Lung (tissue), 12 donors: Measurements from ENCODE around the gene TDRD7. TPM values are rescaled to one million over a fixed set of nuclear protein-coding genes. Genes with fewer than 3 reads are reported as not detected.

Experiments used
- ATAC-seq: fragments of 200-7000 bp; cut with Tn5 transposase; one replicate; pipeline ENCODE4 v1.9.1; 2020; ENCODE audit warnings: moderate number of reproducible peaks; ENCODE audit not compliant: insufficient read depth, low FRiP score
- DNase-seq, 3 donors: peaks; one replicate each; pipeline ENCODE4 v3.0.0-alpha.2; 2013 to 2017
- H3K27ac ChIP-seq, 2 donors: one replicate each; pipeline ENCODE4 v1.5.1; 2013; ENCODE audit warnings: mild to moderate bottlenecking in 2 of 2, moderate library complexity in 2 of 2, control low read depth in 1 of 2, inconsistent platforms in 1 of 2, low read depth in 1 of 2, low read length in 1 of 2
- H3K27me3 ChIP-seq, 3 donors: one replicate each; pipeline ENCODE4 v1.5.1; 2013; ENCODE audit warnings: low read length in 2 of 3; ENCODE audit not compliant: control insufficient read depth in 3 of 3, insufficient read depth in 3 of 3
- H3K36me3 ChIP-seq, 4 donors: one replicate each; pipeline ENCODE4 v1.5.1; 2013; ENCODE audit warnings: low read length in 4 of 4, mild to moderate bottlenecking in 1 of 4, moderate library complexity in 1 of 4; ENCODE audit not compliant: control insufficient read depth in 4 of 4, insufficient read depth in 4 of 4
- H3K4me1 ChIP-seq, 5 donors: one replicate each; pipeline ENCODE4 v1.5.1; 2013; ENCODE audit warnings: low read length in 5 of 5, mild to moderate bottlenecking in 2 of 5, moderate library complexity in 1 of 5; ENCODE audit not compliant: control insufficient read depth in 5 of 5, insufficient read depth in 5 of 5
- H3K4me3 ChIP-seq: one replicate; pipeline ENCODE4 v1.5.1; 2013; ENCODE audit warnings: mild to moderate bottlenecking, control low read depth, moderate library complexity
- H3K9ac ChIP-seq, 2 donors: one replicate each; pipeline ENCODE4 v1.5.1; 2013; ENCODE audit warnings: low read length in 2 of 2, control low read depth in 1 of 2; ENCODE audit not compliant: insufficient read depth in 1 of 2
- H3K9me3 ChIP-seq, 4 donors: one replicate each; pipeline ENCODE4 v1.5.1; 2013; ENCODE audit warnings: low read length in 3 of 4, mild to moderate bottlenecking in 1 of 4, moderate library complexity in 1 of 4; ENCODE audit not compliant: control insufficient read depth in 4 of 4, insufficient read depth in 3 of 4
- WGBS, 2 donors: extraction: QIAGEN DNeasy Blood & Tissue Kit; methylation state at CpG; one replicate each; pipeline ENCODE4 v1.1.7; 2013; 5-methylcytosine and 5-hydroxymethylcytosine counted together
- polyA plus RNA-seq, 2 donors: library from polyadenylated mRNA; stranded (reverse); fragments of 200-250 nt; gene quantifications; one replicate each; pipeline ENCODE4 v1.2.1, GENCODE V29; 2013
- total RNA-seq, 2 donors: library from RNA; depleted of rRNA in 1 of 2; stranded (reverse); fragments of >200 nt in 1 of 2; gene quantifications; one replicate each; pipeline ENCODE4 v1.2.1, GENCODE V29; 2014 to 2021
- TF ChIP-seq, protein P1 (sequence below): IDR thresholded peaks from 2 replicates; pipeline ENCODE4 v1.5.1; 2012; ENCODE audit warnings: mild to moderate bottlenecking; ENCODE audit errors: control extremely low read depth, extremely low read depth
- donor health status: control.
- donor health status: control.
- donor health status: Bipolar disorder and iron deficiency.
- donor health status: healthy.
- donor health status: DM: yes; HTN: yes; CAD: no.

Gene TDRD7
- total and polyA plus RNA-seq, 4 donors = 6.8 to 13.3 (median 11.7) TPM

DNA sequence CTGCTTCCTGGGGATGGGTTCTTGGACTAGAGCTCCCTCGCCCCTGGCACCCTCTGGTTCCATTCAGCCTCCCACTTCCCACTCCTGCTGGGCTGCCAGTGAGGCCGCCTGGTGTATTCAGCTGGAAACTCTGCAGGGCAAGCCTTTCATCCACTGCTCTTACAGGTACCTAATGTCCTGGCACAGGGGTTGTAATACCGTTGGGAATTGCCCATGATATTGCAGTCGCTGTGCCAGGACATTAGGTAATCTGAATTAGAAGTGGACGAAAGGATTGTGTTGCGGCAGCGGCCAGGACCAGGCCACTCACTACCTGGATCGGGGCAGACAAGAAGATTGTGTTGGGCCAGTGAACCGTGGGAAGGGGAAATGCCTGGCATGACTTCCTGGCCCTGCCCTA lies 102.6 kb downstream of the TDRD7 start:
- Histone ChIP-seq H3K9ac (no peak overlapping the region), H3K4me1 (peaks cover 0 to 23% (median 0%) of the 10 kb centered on the region in 5 donors), H3K27me3 (peaks cover 0 to 9% (median 0%) of the 10 kb centered on the region in 3 donors), H3K4me3 (no peak overlapping the region), H3K9me3 (no peaks in the 10 kb centered on the region), H3K36me3 (no peaks in the 10 kb centered on the region), H3K27ac (peak overlapping the region in 1 of 2 donors; percentile 17)
- WGBS, 2 donors = 73 to 75% methylated on average over 9 of the region's 9 CpGs
- DNase-seq = no peak
- TF ChIP-seq, protein P1, sequence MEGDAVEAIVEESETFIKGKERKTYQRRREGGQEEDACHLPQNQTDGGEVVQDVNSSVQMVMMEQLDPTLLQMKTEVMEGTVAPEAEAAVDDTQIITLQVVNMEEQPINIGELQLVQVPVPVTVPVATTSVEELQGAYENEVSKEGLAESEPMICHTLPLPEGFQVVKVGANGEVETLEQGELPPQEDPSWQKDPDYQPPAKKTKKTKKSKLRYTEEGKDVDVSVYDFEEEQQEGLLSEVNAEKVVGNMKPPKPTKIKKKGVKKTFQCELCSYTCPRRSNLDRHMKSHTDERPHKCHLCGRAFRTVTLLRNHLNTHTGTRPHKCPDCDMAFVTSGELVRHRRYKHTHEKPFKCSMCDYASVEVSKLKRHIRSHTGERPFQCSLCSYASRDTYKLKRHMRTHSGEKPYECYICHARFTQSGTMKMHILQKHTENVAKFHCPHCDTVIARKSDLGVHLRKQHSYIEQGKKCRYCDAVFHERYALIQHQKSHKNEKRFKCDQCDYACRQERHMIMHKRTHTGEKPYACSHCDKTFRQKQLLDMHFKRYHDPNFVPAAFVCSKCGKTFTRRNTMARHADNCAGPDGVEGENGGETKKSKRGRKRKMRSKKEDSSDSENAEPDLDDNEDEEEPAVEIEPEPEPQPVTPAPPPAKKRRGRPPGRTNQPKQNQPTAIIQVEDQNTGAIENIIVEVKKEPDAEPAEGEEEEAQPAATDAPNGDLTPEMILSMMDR = no peak
- no peak for ATAC-seq

DNA sequence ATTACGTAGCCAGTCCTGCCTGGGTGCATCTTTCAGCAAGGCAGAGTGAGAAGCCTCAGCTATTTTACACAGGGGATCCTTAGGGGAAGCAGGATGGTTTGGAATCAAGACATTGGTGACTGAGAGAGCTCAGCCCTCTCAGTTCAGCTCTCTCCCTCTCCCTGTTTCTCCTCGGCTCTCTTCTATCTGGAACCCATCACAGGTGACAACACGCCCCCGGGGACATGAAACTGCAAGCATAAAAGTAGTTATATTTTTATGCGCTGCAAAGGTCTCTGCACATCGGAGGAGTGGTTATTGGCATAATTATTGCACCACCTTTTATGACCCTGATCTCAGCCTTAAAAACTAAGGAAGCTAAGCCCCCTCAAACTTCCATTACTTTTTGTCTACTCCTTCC lies 103.8 kb downstream of the TDRD7 start:
- TF ChIP-seq, protein P1 = no peak
- Histone ChIP-seq H3K9me3 (no peaks in the 10 kb centered on the region), H3K4me1 (peaks cover 0 to 25% (median 0%) of the 10 kb centered on the region in 5 donors), H3K27me3 (peaks cover 0 to 9% (median 0%) of the 10 kb centered on the region in 3 donors), H3K27ac (no peak overlapping the region), H3K9ac (no peak overlapping the region), H3K36me3 (no peaks in the 10 kb centered on the region), H3K4me3 (no peak overlapping the region)
- 92 to 95% methylated on average over 6 of the region's 6 CpGs for WGBS, 2 donors
- DNase-seq = no peak
- no peak for ATAC-seq

DNA sequence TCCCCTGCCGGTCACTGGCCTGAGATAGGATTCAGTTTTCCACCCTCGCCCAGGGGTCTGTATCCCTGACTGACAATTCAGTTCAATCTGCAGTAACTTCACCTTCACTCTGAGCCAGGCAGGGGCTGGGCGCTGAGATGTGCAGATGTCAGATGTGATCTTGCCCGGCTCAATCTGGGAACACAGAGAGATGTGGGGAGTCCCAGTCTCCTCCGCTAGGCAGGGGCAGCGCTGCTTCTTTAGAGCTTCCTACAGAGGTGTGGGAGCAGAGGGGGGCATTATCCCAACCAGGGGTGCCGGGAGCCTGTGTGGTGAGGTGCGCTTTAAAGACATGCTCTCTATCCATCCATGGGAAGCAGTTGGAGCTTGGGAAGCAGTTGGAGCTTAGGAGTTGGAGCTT lies 104.2 kb downstream of the TDRD7 start:
- TF ChIP-seq, protein P1 = no peak
- Histone ChIP-seq H3K36me3 (no peaks in the 10 kb centered on the region), H3K9ac (no peak overlapping the region), H3K4me3 (no peak overlapping the region), H3K27ac (no peak overlapping the region), H3K27me3 (peaks cover 0 to 9% (median 0%) of the 10 kb centered on the region in 3 donors), H3K9me3 (no peaks in the 10 kb centered on the region), H3K4me1 (peaks cover 0 to 22% (median 0%) of the 10 kb centered on the region in 5 donors)
- ATAC-seq = no peak
- 94% methylated on average over 8 of the region's 8 CpGs for WGBS, 2 donors
- DNase-seq = no peak
